Measurements from ENCODE around the gene ZBTB11.

ZBTB11 gene

DNA sequence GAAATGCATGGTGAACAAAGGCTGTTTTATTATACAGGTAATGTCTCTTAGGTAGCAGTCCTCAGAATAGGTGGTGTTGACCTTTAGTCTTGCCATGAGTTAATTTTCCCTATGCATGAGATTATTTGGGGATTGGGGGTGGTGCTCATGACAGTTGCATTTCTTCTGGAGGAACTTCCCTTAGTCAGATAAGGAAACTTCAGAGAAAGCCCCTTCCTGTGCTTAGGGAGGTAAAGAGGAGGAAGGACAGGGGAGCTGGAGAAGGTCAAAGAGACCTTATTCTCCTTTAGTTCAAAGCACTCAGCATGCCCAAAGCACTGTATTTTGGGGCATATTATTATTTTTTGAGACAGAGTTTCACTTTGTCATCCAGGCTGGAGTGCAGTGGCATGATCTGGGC lies 47.7 kb downstream of the ZBTB11 start:
- TF ChIP-seq, protein P1, sequence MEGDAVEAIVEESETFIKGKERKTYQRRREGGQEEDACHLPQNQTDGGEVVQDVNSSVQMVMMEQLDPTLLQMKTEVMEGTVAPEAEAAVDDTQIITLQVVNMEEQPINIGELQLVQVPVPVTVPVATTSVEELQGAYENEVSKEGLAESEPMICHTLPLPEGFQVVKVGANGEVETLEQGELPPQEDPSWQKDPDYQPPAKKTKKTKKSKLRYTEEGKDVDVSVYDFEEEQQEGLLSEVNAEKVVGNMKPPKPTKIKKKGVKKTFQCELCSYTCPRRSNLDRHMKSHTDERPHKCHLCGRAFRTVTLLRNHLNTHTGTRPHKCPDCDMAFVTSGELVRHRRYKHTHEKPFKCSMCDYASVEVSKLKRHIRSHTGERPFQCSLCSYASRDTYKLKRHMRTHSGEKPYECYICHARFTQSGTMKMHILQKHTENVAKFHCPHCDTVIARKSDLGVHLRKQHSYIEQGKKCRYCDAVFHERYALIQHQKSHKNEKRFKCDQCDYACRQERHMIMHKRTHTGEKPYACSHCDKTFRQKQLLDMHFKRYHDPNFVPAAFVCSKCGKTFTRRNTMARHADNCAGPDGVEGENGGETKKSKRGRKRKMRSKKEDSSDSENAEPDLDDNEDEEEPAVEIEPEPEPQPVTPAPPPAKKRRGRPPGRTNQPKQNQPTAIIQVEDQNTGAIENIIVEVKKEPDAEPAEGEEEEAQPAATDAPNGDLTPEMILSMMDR (conservative IDR thresholded peaks at IDR 0.05; ENCODE audit: control insufficient read depth, insufficient read depth, low read depth, low read length) = no peak
- H3K4me3 ChIP-seq (ENCODE audit: control insufficient read depth, low read depth, low read length) = no peak overlapping the region
- no peak for DNase-seq (ENCODE audit: low read depth)

DNA sequence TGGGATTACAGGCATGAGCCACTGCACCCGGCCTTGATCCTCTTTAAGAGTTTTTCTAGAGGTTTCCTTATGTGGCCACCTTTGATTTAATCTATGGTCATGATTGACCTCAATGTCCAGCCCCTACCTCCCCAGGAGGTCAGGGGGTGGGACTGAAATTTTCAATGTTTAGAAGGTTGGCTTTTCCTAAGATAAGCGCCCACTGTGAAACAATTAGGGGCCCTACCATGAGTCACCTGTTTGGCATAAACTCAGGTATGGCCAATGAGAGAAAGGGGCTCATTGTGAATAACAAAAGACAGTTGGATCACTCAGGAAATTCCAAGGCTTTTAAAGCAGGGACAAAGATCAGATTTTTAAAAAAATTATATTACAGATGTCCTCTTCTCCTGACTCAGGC lies 51.1 kb downstream of the ZBTB11 start:
- no peak overlapping the region for H3K4me3 ChIP-seq (ENCODE audit: control insufficient read depth, low read depth, low read length)
- no peak for DNase-seq (ENCODE audit: low read depth)
- TF ChIP-seq, protein P1 (conservative IDR thresholded peaks at IDR 0.05; ENCODE audit: control insufficient read depth, insufficient read depth, low read depth, low read length) = no peak

DNA sequence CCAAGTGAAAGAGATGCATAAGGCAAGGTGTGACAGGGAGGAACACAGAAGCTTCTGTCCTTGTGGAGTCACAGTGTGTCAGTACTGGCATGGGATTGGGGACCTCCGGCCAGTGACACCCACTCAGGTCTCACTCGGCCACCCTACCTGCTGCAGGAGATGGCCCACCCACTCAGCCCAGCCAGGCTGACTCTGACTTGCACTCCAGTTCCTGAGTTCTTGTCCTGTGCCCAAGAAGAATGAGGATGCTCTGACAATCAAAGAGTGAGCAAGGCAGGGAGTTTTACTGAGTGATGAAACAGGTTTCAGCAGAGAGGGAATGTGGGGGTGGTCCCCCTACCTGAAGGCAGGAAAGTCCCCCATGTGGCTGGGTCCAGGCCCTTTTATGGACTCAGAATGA lies 52.1 kb downstream of the ZBTB11 start:
- no peak overlapping the region for H3K4me3 ChIP-seq (ENCODE audit: control insufficient read depth, low read depth, low read length)
- no peak for DNase-seq (ENCODE audit: low read depth)
- TF ChIP-seq, protein P1 (conservative IDR thresholded peaks at IDR 0.05; ENCODE audit: control insufficient read depth, insufficient read depth, low read depth, low read length) = no peak

DNA sequence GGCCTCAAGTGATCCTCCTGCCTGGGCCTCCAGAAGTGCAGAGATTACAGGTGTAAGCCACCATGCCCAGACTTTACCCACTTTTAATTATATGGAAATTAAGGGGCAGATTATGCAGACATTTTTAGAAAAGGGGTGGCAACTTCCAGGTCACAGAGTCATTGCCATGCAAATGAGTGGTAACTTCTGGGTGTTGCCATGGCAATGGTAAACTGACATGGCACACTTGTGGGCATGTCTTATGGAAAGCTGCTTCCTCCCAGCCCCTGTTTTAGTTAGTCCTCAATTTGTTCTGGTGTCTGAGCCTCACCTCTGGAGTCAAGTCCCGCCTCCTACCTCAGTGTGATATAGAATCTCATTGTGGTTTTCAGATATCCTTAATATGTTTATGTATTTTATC lies 53.3 kb downstream of the ZBTB11 start:
- no peak for DNase-seq (ENCODE audit: low read depth)
- TF ChIP-seq, protein P1 (conservative IDR thresholded peaks at IDR 0.05; ENCODE audit: control insufficient read depth, insufficient read depth, low read depth, low read length) = no peak
- H3K4me3 ChIP-seq (ENCODE audit: control insufficient read depth, low read depth, low read length) = no peak overlapping the region

DNA sequence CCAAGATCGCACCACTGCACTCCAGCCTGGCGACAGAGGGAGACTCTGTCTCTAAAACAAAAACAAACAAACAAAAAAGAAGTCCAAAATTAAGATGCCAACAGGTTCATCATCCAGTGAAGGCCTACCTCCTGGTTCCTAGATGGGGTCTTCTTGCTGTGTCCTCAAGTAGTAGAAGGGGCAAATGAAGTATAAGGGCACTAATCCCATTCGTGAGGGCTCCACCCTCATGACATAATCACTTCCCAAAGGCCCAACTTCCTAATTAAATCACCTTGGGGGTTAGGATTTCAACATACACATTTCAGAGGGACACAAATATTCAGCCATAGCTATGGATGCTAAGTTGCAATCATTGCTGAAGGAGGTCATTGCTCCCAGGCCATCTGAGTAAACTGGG lies 57.2 kb downstream of the ZBTB11 start:
- no peak for DNase-seq (ENCODE audit: low read depth)
- no peak overlapping the region for H3K4me3 ChIP-seq (ENCODE audit: control insufficient read depth, low read depth, low read length)
- TF ChIP-seq, protein P1 (conservative IDR thresholded peaks at IDR 0.05; ENCODE audit: control insufficient read depth, insufficient read depth, low read depth, low read length) = no peak

DNA sequence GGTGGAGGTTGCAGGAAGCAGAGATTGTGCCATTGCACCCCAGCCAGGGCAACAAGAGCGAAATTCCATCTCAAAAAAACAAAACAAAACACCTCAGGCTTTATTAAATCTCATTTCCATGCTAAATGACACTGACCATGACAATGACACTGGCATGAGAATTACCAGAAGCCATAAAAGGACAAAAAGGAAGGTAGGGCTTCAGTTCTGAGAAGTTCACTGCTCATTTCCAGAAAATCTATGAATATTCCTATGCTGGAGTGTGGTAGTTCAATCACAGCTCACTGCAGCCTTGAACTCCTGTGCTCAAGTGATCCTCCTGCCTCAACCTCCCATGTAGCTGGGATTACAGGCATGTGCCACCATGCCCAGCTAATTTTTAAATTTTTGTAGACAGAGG lies 58.2 kb downstream of the ZBTB11 start:
- TF ChIP-seq, protein P1 (conservative IDR thresholded peaks at IDR 0.05; ENCODE audit: control insufficient read depth, insufficient read depth, low read depth, low read length) = no peak
- no peak for DNase-seq (ENCODE audit: low read depth)

DNA sequence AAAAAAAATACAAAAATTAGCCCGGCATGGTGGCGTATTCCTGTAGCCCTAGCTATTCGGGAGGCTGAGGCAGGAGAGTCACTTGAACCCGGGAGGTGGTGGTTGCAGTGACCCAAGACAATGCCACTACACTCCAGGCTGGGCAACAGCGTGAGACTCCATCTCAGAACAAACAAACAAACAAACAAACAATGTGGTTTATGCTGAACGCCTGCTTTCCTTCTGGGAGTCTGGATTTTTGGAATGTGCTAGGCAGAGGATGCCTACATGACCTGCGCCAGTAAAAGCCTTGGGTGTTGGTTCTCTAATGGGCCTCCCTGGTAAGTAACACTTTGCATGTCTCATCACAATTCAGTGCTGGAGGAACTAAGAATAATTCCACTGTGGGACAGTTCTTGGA lies 59.5 kb downstream of the ZBTB11 start:
- TF ChIP-seq, protein P1 (conservative IDR thresholded peaks at IDR 0.05; ENCODE audit: control insufficient read depth, insufficient read depth, low read depth, low read length) = no peak
- DNase-seq (ENCODE audit: low read depth) = no peak
- H3K4me3 ChIP-seq (ENCODE audit: control insufficient read depth, low read depth, low read length) = no peak overlapping the region

More for the DNA sequence above, 58.2 kb downstream of the ZBTB11 start:
- no peak overlapping the region for H3K4me3 ChIP-seq (ENCODE audit: control insufficient read depth, low read depth, low read length)
